ENCODE measurements around the gene PAX7.

PAX7 gene

GRCh38 chr1:18703041-18703621, 72.5 kb downstream of the PAX7 start:
- no peak for DNase-seq (ENCODE audit: low read depth)

- no peak for DNase-seq (ENCODE audit: low read depth)
Measured at GRCh38 chr1:18705811-18706210, 75.2 kb downstream of the PAX7 start.

GRCh38 chr1:18707696-18708257, 77.1 kb downstream of the PAX7 start:
- no peak for DNase-seq (ENCODE audit: low read depth)

- DNase-seq (ENCODE audit: low read depth), result no peak
Measured at GRCh38 chr1:18710002-18710401, 79.4 kb downstream of the PAX7 start.

- no peak for DNase-seq (ENCODE audit: low read depth)
Measured at GRCh38 chr1:18711003-18711402, 80.4 kb downstream of the PAX7 start.

GRCh38 chr1:18711536-18712251, 81.0 kb downstream of the PAX7 start:
- DNase-seq (ENCODE audit: low read depth), result no peak

- no peak for DNase-seq (ENCODE audit: low read depth)
Measured at GRCh38 chr1:18712252-18712600, 81.6 kb downstream of the PAX7 start.

- no peak for DNase-seq (ENCODE audit: low read depth)
Measured at GRCh38 chr1:18714404-18715175, 83.9 kb downstream of the PAX7 start.

- DNase-seq (ENCODE audit: low read depth), result no peak
Measured at GRCh38 chr1:18716112-18716784, 85.6 kb downstream of the PAX7 start.

- DNase-seq (ENCODE audit: low read depth), result no peak
Measured at GRCh38 chr1:18716785-18717678, 86.4 kb downstream of the PAX7 start.

- no peak for DNase-seq (ENCODE audit: low read depth)
Measured at GRCh38 chr1:18719786-18720451, 89.3 kb downstream of the PAX7 start.

- no peak for DNase-seq (ENCODE audit: low read depth)
Measured at GRCh38 chr1:18721041-18721440, 90.4 kb downstream of the PAX7 start.

GRCh38 chr1:18721776-18722175, 91.1 kb downstream of the PAX7 start:
- no peak for DNase-seq (ENCODE audit: low read depth)

- no peak for DNase-seq (ENCODE audit: low read depth)
Measured at GRCh38 chr1:18722270-18722669, 91.6 kb downstream of the PAX7 start.

GRCh38 chr1:18723206-18723605, 92.6 kb downstream of the PAX7 start:
- no peak for DNase-seq (ENCODE audit: low read depth)

- DNase-seq (ENCODE audit: low read depth), result no peak
Measured at GRCh38 chr1:18723701-18724411, 93.2 kb downstream of the PAX7 start.

- DNase-seq (ENCODE audit: low read depth), result no peak
Measured at GRCh38 chr1:18724801-18725200, 94.2 kb downstream of the PAX7 start.

GRCh38 chr1:18725231-18725895, 94.7 kb downstream of the PAX7 start:
- DNase-seq (ENCODE audit: low read depth), result no peak

GRCh38 chr1:18726368-18726767, 95.7 kb downstream of the PAX7 start:
- no peak for DNase-seq (ENCODE audit: low read depth)

- no peak for DNase-seq (ENCODE audit: low read depth)
Measured at GRCh38 chr1:18727956-18728355, 97.3 kb downstream of the PAX7 start.
